ENCODE measurements around the gene NCKAP5.

Gene NCKAP5

DNA sequence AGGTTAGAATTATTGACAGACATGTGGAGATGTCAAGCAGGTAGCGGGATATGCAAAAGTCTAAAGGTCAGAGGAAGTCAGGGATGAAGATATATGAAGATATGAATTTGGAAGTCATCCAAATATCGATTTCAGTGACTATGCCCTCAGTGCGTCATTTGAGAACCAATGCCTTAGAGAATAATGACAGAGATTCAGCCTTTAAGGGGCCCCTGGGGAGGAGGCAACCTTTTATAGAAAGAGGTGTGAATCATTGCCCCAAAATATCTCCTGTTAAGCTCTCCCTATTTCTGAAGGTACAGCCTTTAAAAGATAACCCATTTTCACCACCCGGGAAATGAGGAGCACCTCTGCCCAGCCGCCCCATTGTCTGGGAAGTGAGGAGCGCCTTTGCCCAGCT, 223.4 kb downstream of the NCKAP5 start:
- DNase-seq (ENCODE audit: low read depth): no peak
- TF ChIP-seq, protein P1, sequence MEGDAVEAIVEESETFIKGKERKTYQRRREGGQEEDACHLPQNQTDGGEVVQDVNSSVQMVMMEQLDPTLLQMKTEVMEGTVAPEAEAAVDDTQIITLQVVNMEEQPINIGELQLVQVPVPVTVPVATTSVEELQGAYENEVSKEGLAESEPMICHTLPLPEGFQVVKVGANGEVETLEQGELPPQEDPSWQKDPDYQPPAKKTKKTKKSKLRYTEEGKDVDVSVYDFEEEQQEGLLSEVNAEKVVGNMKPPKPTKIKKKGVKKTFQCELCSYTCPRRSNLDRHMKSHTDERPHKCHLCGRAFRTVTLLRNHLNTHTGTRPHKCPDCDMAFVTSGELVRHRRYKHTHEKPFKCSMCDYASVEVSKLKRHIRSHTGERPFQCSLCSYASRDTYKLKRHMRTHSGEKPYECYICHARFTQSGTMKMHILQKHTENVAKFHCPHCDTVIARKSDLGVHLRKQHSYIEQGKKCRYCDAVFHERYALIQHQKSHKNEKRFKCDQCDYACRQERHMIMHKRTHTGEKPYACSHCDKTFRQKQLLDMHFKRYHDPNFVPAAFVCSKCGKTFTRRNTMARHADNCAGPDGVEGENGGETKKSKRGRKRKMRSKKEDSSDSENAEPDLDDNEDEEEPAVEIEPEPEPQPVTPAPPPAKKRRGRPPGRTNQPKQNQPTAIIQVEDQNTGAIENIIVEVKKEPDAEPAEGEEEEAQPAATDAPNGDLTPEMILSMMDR (conservative IDR thresholded peaks at IDR 0.05; ENCODE audit: control insufficient read depth, insufficient read depth, low read depth, low read length): no peak
- no peak overlapping the region for H3K4me3 ChIP-seq (ENCODE audit: control insufficient read depth, low read depth, low read length)

DNA sequence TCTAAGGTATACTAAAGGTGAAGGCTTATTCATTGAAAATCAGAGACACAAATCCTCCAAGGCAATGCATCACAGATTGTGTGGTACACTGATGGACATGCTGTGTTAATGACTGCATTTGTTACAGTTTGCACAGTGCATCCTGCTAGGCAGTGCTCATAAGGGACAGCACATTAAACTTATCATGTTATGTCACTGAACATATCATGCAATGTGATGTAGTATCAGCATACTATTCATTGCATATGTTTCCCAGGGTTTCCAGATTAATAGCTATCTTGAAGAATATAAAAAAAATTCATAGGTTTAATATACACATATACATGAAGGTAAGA, 225.3 kb downstream of the NCKAP5 start:
- H3K4me3 ChIP-seq (ENCODE audit: control insufficient read depth, low read depth, low read length): no peak overlapping the region
- TF ChIP-seq, protein P1 (conservative IDR thresholded peaks at IDR 0.05; ENCODE audit: control insufficient read depth, insufficient read depth, low read depth, low read length): no peak
- DNase-seq (ENCODE audit: low read depth): no peak

DNA sequence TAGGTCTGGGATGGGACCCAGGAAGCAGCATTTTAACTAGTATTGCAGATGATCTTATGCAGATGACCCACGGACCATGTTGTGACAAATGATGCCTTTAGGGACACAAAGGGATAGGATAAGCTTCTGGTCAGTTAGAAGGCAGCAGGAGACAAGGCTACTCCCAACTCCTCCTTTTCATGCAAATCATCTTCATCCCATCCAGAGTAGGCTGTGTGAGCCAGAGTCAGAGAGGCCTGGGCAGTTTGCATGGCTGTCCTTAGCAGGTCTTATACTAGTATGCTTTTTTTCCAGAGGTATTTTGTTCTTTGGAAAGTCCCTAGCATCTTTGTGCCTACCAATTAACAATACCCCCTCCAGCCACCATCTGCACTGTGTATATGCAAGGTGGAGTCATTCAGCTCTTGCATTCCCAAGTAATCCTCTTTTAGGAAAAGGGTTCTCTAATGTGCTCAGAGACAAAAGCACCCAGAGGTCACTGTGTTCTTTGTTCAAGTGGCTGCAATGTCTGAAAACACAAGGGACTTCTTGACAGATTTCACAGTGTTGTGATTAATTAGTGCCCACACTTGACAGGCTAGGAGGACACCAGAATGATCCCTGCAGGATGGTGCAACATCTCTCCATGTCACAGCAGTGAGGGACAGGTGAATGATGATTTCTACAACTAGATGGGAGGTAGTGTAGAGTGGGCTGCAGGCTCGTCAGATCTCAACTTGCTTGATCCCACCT, 225.8 kb downstream of the NCKAP5 start:
- DNase-seq (ENCODE audit: low read depth): no peak
- TF ChIP-seq, protein P1 (conservative IDR thresholded peaks at IDR 0.05; ENCODE audit: control insufficient read depth, insufficient read depth, low read depth, low read length): no peak
- no peak overlapping the region for H3K4me3 ChIP-seq (ENCODE audit: control insufficient read depth, low read depth, low read length)

DNA sequence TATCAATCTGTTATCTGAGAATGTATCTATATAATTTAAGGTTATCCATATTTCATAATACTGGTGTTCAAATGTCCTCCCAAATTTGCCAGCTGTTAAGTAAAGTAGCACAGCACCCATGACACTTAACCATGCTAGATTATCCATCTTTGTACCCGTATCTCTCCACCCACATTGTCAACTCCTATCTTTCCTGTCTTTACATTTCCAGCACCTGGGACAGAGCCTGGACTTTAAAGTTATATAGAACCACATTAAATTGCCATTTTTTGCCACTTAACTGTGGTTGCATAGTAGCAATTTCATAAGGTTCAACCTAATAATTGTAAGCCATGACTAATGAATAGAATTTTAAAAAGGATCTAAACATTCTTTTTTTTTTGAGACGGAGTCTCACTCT, 226.7 kb downstream of the NCKAP5 start:
- TF ChIP-seq, protein P1 (conservative IDR thresholded peaks at IDR 0.05; ENCODE audit: control insufficient read depth, insufficient read depth, low read depth, low read length): no peak
- no peak for DNase-seq (ENCODE audit: low read depth)
- H3K4me3 ChIP-seq (ENCODE audit: control insufficient read depth, low read depth, low read length): no peak overlapping the region

DNA sequence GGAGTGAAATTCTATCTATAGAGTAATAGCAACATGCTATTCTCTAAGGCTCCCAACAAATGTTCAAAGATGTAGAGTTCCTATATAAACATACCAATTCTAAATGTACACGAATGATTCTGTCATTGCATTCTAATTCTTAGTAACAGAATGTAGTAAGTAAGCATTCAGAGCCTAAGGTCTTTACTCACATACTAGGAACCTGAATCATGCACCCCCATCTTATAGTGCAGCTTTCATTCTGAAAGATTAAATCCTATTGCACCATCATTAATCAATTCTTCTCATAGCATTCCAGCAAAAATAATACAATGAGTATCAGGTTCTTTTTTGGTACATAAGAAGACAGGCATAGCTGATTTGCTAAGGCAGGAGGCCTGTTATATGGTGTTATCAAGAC, 230.0 kb downstream of the NCKAP5 start:
- DNase-seq (ENCODE audit: low read depth): no peak
- no peak overlapping the region for H3K4me3 ChIP-seq (ENCODE audit: control insufficient read depth, low read depth, low read length)
- TF ChIP-seq, protein P1 (conservative IDR thresholded peaks at IDR 0.05; ENCODE audit: control insufficient read depth, insufficient read depth, low read depth, low read length): no peak

DNA sequence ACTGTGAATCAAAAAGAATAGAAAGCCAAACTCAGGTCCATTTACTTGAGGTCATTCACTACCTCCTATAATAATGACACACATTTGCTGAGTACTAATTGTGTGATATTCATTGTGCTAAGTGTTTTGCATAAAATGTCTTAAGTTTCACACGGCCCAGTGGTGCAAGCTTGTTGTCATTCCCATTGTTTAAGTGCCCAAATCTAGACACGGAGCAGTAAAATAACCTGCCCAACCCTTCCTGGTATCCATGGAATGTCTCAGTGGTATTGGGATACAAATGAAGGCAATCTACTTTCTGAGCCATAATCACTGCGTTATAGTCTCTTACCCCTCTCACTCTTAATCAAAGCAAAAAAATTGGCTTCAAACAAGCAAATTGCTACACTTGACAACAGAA, 233.3 kb downstream of the NCKAP5 start:
- TF ChIP-seq, protein P1 (conservative IDR thresholded peaks at IDR 0.05; ENCODE audit: control insufficient read depth, insufficient read depth, low read depth, low read length): no peak
- DNase-seq (ENCODE audit: low read depth): no peak
- no peak overlapping the region for H3K4me3 ChIP-seq (ENCODE audit: control insufficient read depth, low read depth, low read length)

DNA sequence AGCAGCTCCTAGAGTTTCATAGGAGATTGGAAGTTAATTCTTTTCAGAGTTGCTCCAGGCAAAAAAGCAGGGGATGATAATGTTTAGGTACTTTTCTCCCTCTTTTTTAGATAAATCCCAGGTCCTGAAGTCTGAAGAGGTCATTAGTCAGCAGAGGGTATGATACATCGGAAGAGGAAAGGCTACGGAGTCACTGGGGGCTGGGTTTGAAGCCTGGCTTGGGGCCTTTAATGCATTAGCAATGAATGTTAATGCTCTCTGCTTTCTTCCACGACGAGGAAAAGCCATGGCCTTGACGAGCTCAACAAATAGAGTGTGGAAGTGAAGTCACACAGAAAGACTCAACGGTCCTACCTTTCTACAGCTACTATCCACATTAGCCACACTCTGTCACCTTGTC, 235.1 kb downstream of the NCKAP5 start:
- no peak for DNase-seq (ENCODE audit: low read depth)
- no peak overlapping the region for H3K4me3 ChIP-seq (ENCODE audit: control insufficient read depth, low read depth, low read length)
- TF ChIP-seq, protein P1 (conservative IDR thresholded peaks at IDR 0.05; ENCODE audit: control insufficient read depth, insufficient read depth, low read depth, low read length): no peak

Measured in fibroblast of mammary gland (primary cell).